Right lobe of liver (tissue), 6 donors: ENCODE measurements around the gene SNX32. TPM values are rescaled to one million over a fixed set of nuclear protein-coding genes. Genes with fewer than 3 reads are reported as not detected.
"Not testable (repeated sequence)": the region's sequence is repeated elsewhere in the genome, so short reads cannot be mapped to it uniquely, and the experiment has no call there.

Experiments used
- ATAC-seq, 4 donors: fragments of 200-7000 bp; cut with Tn5 transposase; one replicate each; pipeline ENCODE4 v1.9.1; 2020; ENCODE audit warnings: mild to moderate bottlenecking in 4 of 4, moderate library complexity in 4 of 4
- DNase-seq, 3 donors: peaks; one replicate each; pipeline ENCODE4 v3.0.0-alpha.2; 2020
- H3K27ac ChIP-seq, 3 donors: fragments of 200-600 bp; one replicate each; pipeline ENCODE4 v1.8.0; 2022
- H3K27me3 ChIP-seq, 2 donors: fragments of 200-600 bp; one replicate each; pipeline ENCODE4 v1.8.0; 2022
- H3K36me3 ChIP-seq, 4 donors: fragments of 200-600 bp; sonication (generic) in 1 of 4; one replicate each; pipeline versions ENCODE4 v1.5.1 to v1.8.0; 2017 to 2022; ENCODE audit warnings: control low read depth in 1 of 4
- H3K4me1 ChIP-seq, 4 donors: fragments of 200-600 bp; sonication (generic) in 1 of 4; one replicate each; pipeline versions ENCODE4 v1.5.1 to v1.8.0; 2017 to 2022; ENCODE audit warnings: control low read depth in 1 of 4
- H3K4me3 ChIP-seq, 3 donors: fragments of 200-600 bp; one replicate each; pipeline ENCODE4 v1.8.0; 2022
- H3K9me3 ChIP-seq, 4 donors: fragments of 200-600 bp; sonication (generic) in 1 of 4; one replicate each; pipeline versions ENCODE4 v1.5.1 to v1.8.0; 2017 to 2022; ENCODE audit warnings: control low read depth in 1 of 4
- CTCF ChIP-seq, 4 donors: fragments of 200-600 bp in 3 of 4; fragments of 450-650 bp in 1 of 4; IDR thresholded peaks; one replicate each; pipeline versions ENCODE4 v1.5.1 to v1.8.0; 2016 to 2022; ENCODE audit warnings: antibody characterized with exemption in 4 of 4, mild to moderate bottlenecking in 2 of 4
- POLR2A ChIP-seq: fragments of 450-650 bp; IDR thresholded peaks from one replicate; pipeline ENCODE4 v1.6.1; 2017; ENCODE audit warnings: antibody characterized with exemption, mild to moderate bottlenecking
- WGBS: methylation state at CpG from one replicate; pipeline ENCODE4 v1.1.6; 2018; ENCODE audit warnings: low coverage, low lambda C conversion rate; ENCODE audit not compliant: insufficient coverage; ENCODE audit errors: missing lambda C conversion rate; 5-methylcytosine and 5-hydroxymethylcytosine counted together
- intact Hi-C, 2 donors: fragments of 100-400 bp; cut with DNase I; formaldehyde crosslinking; loops; one replicate each; pipeline versions ENCODE4 v1.11.2 to v1.14.1; 2022
- total RNA-seq, 6 experiments: library from RNA; depleted of rRNA in 2 of 6; stranded (reverse); fragments of >200 nt in 2 of 6; fragmentation: NEBNext Ultra II Directional in 3 of 6; extraction: Animal tissue kit (Norgen Biotek cat#: 25700) in 3 of 6; gene quantifications; one replicate each; pipeline versions ENCODE4 v1.1.0 to v1.2.4, GENCODE V29; 2016 to 2023
- donor health status: DM: no; HTN: yes; CAD: no.
- donor health status: DM: no; HTN: no; CAD: no.
- donor health status: DM: no; HTN: no; CAD: no.
- donor health status: DM: no; HTN: yes; CAD: no.
- donor health status: DM: no; HTN: yes; CAD: no.

The SNX32 gene
- total RNA-seq, 6 experiments from 2014 or later = 0.16 to 0.37 (median 0.31) TPM; not detected in 3

GRCh38 chr11:65826984-65827735 lies 6.6 kb upstream of the SNX32 start:
- no peak overlapping the region for H3K4me3 ChIP-seq
- H3K27me3 ChIP-seq = no peaks in the 10 kb centered on the region
- no peaks in the 10 kb centered on the region for H3K4me1 ChIP-seq
- ATAC-seq (no peak), DNase-seq (no peak)
- TF ChIP-seq POLR2A (no peak), CTCF (IDR thresholded peaks at IDR 0.05) (no peak)
- no peaks in the 10 kb centered on the region for H3K9me3 ChIP-seq
- WGBS = 67% methylated on average over 5 of the region's 8 CpGs
- intact Hi-C loops = loop anchor here in 1 of 2 donors (10.0 kb wide), 1 partner anchor 202 kb away; no protein-coding TSS in a partner anchor
- no peak overlapping the region for H3K27ac ChIP-seq
- H3K36me3 ChIP-seq = no peaks in the 10 kb centered on the region

GRCh38 chr11:65829459-65829858 lies 4.3 kb upstream of the SNX32 start:
- Histone ChIP-seq H3K4me3 (no peak overlapping the region), H3K9me3 (no peaks in the 10 kb centered on the region), H3K4me1 (no peaks in the 10 kb centered on the region), H3K27ac (no peak overlapping the region), H3K27me3 (no peaks in the 10 kb centered on the region), H3K36me3 (no peaks in the 10 kb centered on the region)
- WGBS = 58% methylated on average over 2 of the region's 4 CpGs
- ATAC-seq (no peak), DNase-seq (no peak)
- intact Hi-C loops = loop anchor here in 1 of 2 donors (10.0 kb wide), 1 partner anchor 205 kb away; no protein-coding TSS in a partner anchor
- no peak for TF ChIP-seq POLR2A
- no peak for TF ChIP-seq CTCF (IDR thresholded peaks at IDR 0.05)

- ATAC-seq, H3K27me3 ChIP-seq, H3K36me3 ChIP-seq, H3K27ac ChIP-seq, H3K4me1 ChIP-seq, intact Hi-C loops, H3K4me3 ChIP-seq, H3K9me3 ChIP-seq, DNase-seq: not testable (repeated sequence)
Observed at GRCh38 chr11:65832231-65832630, 1.5 kb upstream of the SNX32 start.

- ATAC-seq (no peak), DNase-seq (no peak)
- Histone ChIP-seq H3K9me3 (no peaks in the 10 kb centered on the region), H3K27me3 (no peaks in the 10 kb centered on the region), H3K36me3 (no peaks in the 10 kb centered on the region), H3K4me1 (no peaks in the 10 kb centered on the region), H3K27ac (no peak overlapping the region), H3K4me3 (peak overlapping the region in 1 of 3 donors; percentile 38)
- TF ChIP-seq CTCF (IDR thresholded peaks at IDR 0.05) (no peak), POLR2A (no peak)
- intact Hi-C loops = no loop called here
- WGBS = 65% methylated on average over 6 of the region's 6 CpGs
Observed at GRCh38 chr11:65834202-65834601, 439 bp downstream of the SNX32 start.

GRCh38 chr11:65842144-65842543 lies 8.4 kb downstream of the SNX32 start:
- no peak for DNase-seq
- ATAC-seq = no peak
- Histone ChIP-seq H3K27me3 (no peaks in the 10 kb centered on the region), H3K27ac (no peak overlapping the region), H3K9me3 (no peaks in the 10 kb centered on the region), H3K4me3 (no peak overlapping the region), H3K36me3 (no peaks in the 10 kb centered on the region), H3K4me1 (no peaks in the 10 kb centered on the region)
- intact Hi-C loops = no loop called here
- TF ChIP-seq CTCF (IDR thresholded peaks at IDR 0.05) (no peak), POLR2A (no peak)
- 70% methylated on average over 2 of the region's 4 CpGs for WGBS
